HEK293 (cell line): ENCODE results near the gene CEP70.
"Not testable (repeated sequence)": the region's sequence is repeated elsewhere in the genome, so short reads cannot be mapped to it uniquely, and the experiment has no call there.

Experiments
- CTCF ChIA-PET: fragments of 350-600 bp; formaldehyde crosslinking; extraction: SDS; loops from one replicate; lab custom pipeline; 2021; ENCODE audit warnings: antibody characterized with exemption; lab: Yijun Ruan, JAX
- POLR2A ChIA-PET: fragments of 300-600 bp; formaldehyde crosslinking; extraction: SDS; loops from one replicate; lab custom pipeline; 2020; ENCODE audit warnings: antibody characterized with exemption, inconsistent platforms; lab: Yijun Ruan, JAX
- H3K27ac ChIP-seq: fragments of 200-500 bp; sonication (Bioruptor generic); 2 replicates; pipeline ENCODE4 v1.5.1; 2014; ENCODE audit warnings: low read depth, low read length, control low read depth, inconsistent platforms; ENCODE audit errors: extremely low read depth
- H3K36me3 ChIP-seq, 2 experiments: fragments of 200-500 bp in 1 of 2; sonication (Bioruptor generic) in 1 of 2; 1 replicate in 1 of 2; 2 replicates in 1 of 2; pipeline ENCODE4 v1.5.1; 2014 to 2017; ENCODE audit warnings: inconsistent platforms in 2 of 2, low read length in 2 of 2; ENCODE audit not compliant: control insufficient read depth in 2 of 2, insufficient read depth in 1 of 2
- H3K4me1 ChIP-seq: fragments of 200-500 bp; sonication (Bioruptor generic); 2 replicates; pipeline ENCODE4 v1.5.1; 2014; ENCODE audit warnings: mild to moderate bottlenecking, low read length, inconsistent platforms; ENCODE audit not compliant: control insufficient read depth, insufficient read depth
- H3K4me3 ChIP-seq: 2 replicates; pipeline ENCODE4 v1.5.1; 2011; ENCODE audit warnings: low read depth, mild to moderate bottlenecking, control low read depth, low read length, moderate library complexity
- H3K9me3 ChIP-seq: fragments of 200-500 bp; sonication (Bioruptor generic); 2 replicates; pipeline ENCODE4 v1.5.1; 2014; ENCODE audit warnings: low read depth, low read length, inconsistent platforms; ENCODE audit not compliant: control insufficient read depth, insufficient read depth
- BCL11B ChIP-seq: fragments of 450-650 bp; formaldehyde crosslinking; IDR thresholded peaks from 2 replicates; pipeline ENCODE4 v1.5.1; 2016; ENCODE audit warnings: low read depth, missing biosample characterization, missing genetic modification characterization
- KLF16 ChIP-seq: fragments of 450-650 bp; formaldehyde crosslinking; IDR thresholded peaks from 2 replicates; pipeline ENCODE4 v1.5.1; 2017; ENCODE audit warnings: missing biosample characterization, missing genetic modification characterization
- REST ChIP-seq: fragments of 450-650 bp; formaldehyde crosslinking; IDR thresholded peaks from 2 replicates; pipeline ENCODE4 v1.5.1; 2016; ENCODE audit warnings: missing biosample characterization, missing genetic modification characterization
- SP2 ChIP-seq: fragments of 450-650 bp; formaldehyde crosslinking; IDR thresholded peaks from 2 replicates; pipeline ENCODE4 v1.5.1; 2016; ENCODE audit warnings: missing biosample characterization, missing genetic modification characterization
- ZBTB49 ChIP-seq: fragments of 450-650 bp; formaldehyde crosslinking; IDR thresholded peaks from 2 replicates; pipeline ENCODE4 v1.5.1; 2016; ENCODE audit warnings: missing biosample characterization, missing genetic modification characterization, low read depth
- ZBTB8A ChIP-seq: fragments of 450-650 bp; formaldehyde crosslinking; IDR thresholded peaks from 2 replicates; pipeline ENCODE4 v1.5.1; 2016; ENCODE audit warnings: missing biosample characterization, missing genetic modification characterization
- ZNF114 ChIP-seq: fragments of 450-650 bp; formaldehyde crosslinking; IDR thresholded peaks from 2 replicates; pipeline ENCODE4 v1.5.0; 2017; ENCODE audit warnings: missing biosample characterization, missing genetic modification characterization
- ZNF211 ChIP-seq: fragments of 450-650 bp; formaldehyde crosslinking; IDR thresholded peaks from 2 replicates; pipeline ENCODE4 v1.5.1; 2016; ENCODE audit warnings: low read depth, missing biosample characterization, missing genetic modification characterization
- ZNF426 ChIP-seq: fragments of 450-650 bp; formaldehyde crosslinking; IDR thresholded peaks from 2 replicates; pipeline ENCODE4 v1.5.1; 2017; ENCODE audit warnings: missing biosample characterization, missing genetic modification characterization, mild to moderate bottlenecking, inconsistent platforms, moderate library complexity
- ZNF529 ChIP-seq: fragments of 450-650 bp; formaldehyde crosslinking; IDR thresholded peaks from 2 replicates; pipeline ENCODE4 v1.5.1; 2017; ENCODE audit warnings: missing genetic modification characterization, missing biosample characterization; ENCODE audit not compliant: insufficient replicate concordance
- ZNF747 ChIP-seq: fragments of 450-650 bp; formaldehyde crosslinking; IDR thresholded peaks from 2 replicates; pipeline ENCODE4 v1.5.1; 2016; ENCODE audit warnings: missing biosample characterization, missing genetic modification characterization
- TF ChIP-seq, protein P1 (sequence below): fragments of 450-650 bp; formaldehyde crosslinking; IDR thresholded peaks from 2 replicates; pipeline ENCODE4; 2016; ENCODE audit warnings: missing biosample characterization, missing genetic modification characterization
- TF ChIP-seq, protein P2 (sequence below): fragments of 450-650 bp; formaldehyde crosslinking; IDR thresholded peaks from 2 replicates; pipeline ENCODE4 v1.5.1; 2016; ENCODE audit warnings: missing biosample characterization, missing genetic modification characterization, borderline replicate concordance

CEP70 gene

DNA sequence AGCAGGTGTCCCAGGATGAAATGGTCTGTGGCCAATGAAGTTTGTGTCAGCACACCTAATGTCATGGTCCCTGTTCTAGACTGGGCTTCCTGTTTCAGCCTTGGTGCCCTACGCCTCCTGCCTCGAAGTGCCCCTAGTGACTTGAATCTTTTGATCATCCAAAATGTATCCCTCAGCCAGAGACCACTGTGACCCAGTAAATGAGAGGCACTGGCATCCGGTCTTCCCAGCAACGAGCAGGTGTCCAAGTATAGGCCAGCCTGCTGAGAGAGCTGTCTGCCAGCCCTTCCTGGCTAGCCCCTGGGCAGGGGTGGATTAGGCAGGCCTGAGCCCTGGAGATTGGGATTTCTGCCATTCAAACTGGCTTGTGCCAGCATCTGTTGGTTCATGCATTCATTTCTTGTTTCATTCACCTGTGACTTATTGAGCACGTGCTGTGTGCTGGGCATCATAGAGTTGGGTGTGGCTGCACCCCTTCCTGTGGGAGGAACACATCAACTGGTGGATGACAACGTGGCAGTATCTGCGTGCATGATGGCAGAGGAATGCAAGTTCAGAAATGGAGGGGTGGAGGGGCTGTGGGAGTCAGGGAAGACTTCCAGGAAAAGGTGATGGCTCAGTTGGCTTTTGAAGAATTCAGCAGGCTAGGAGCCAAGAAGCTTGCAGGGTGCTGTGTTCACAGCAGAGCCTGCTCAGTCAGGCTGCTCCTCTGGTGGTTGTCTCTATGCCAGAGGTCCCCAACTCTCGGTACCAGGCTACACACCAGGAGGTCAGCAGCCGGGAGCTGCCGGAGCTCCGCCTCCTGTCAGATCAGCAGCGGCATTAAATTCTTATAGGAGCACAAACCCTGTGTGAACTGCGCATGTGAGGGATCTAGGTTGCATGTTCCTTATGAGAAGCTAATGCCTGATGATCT, 138.0 kb downstream of the CEP70 start:
- no peak overlapping the region for H3K27ac ChIP-seq
- no peak overlapping the region for H3K4me3 ChIP-seq
- H3K4me1 ChIP-seq: no peaks in the 10 kb centered on the region
- ChIA-PET CTCF (no interaction called here), POLR2A (no interaction called here)
- H3K36me3 ChIP-seq: no peaks in the 10 kb centered on the region
- no peaks in the 10 kb centered on the region for H3K9me3 ChIP-seq
- TF ChIP-seq ZNF747 (tag by site-specific recombination) (no peak), REST (no peak), ZNF114 (no peak), SP2 (tag by site-specific recombination) (no peak), KLF16 (tag by site-specific recombination) (no peak), ZNF426 (tag by site-specific recombination) (no peak), ZNF211 (tag by site-specific recombination) (no peak), BCL11B (no peak), ZBTB49 (no peak), ZNF529 (tag by site-specific recombination) (no peak), ZBTB8A (tag by site-specific recombination) (no peak)
- TF ChIP-seq, protein P1, sequence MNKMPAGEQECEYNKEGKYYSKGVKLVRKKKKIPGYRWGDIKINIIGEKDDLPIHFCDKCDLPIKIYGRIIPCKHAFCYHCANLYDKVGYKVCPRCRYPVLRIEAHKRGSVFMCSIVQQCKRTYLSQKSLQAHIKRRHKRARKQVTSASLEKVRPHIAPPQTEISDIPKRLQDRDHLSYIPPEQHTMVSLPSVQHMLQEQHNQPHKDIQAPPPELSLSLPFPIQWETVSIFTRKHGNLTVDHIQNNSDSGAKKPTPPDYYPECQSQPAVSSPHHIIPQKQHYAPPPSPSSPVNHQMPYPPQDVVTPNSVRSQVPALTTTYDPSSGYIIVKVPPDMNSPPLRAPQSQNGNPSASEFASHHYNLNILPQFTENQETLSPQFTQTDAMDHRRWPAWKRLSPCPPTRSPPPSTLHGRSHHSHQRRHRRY: no peak
- TF ChIP-seq, protein P2, sequence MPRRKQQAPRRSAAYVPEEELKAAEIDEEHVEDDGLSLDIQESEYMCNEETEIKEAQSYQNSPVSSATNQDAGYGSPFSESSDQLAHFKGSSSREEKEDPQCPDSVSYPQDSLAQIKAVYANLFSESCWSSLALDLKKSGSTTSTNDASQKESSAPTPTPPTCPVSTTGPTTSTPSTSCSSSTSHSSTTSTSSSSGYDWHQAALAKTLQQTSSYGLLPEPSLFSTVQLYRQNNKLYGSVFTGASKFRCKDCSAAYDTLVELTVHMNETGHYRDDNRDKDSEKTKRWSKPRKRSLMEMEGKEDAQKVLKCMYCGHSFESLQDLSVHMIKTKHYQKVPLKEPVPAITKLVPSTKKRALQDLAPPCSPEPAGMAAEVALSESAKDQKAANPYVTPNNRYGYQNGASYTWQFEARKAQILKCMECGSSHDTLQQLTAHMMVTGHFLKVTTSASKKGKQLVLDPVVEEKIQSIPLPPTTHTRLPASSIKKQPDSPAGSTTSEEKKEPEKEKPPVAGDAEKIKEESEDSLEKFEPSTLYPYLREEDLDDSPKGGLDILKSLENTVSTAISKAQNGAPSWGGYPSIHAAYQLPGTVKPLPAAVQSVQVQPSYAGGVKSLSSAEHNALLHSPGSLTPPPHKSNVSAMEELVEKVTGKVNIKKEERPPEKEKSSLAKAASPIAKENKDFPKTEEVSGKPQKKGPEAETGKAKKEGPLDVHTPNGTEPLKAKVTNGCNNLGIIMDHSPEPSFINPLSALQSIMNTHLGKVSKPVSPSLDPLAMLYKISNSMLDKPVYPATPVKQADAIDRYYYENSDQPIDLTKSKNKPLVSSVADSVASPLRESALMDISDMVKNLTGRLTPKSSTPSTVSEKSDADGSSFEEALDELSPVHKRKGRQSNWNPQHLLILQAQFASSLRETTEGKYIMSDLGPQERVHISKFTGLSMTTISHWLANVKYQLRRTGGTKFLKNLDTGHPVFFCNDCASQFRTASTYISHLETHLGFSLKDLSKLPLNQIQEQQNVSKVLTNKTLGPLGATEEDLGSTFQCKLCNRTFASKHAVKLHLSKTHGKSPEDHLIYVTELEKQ: no peak

GRCh38 chr3:138453940-138454339, 140.1 kb downstream of the CEP70 start:
- H3K27ac ChIP-seq, POLR2A ChIA-PET, H3K4me1 ChIP-seq, CTCF ChIA-PET, H3K9me3 ChIP-seq, H3K4me3 ChIP-seq, H3K36me3 ChIP-seq: not testable (repeated sequence)
